PC-3 (cell line): ENCODE results near the gene FRRS1L.

Experiments used
- EZH2 ChIP-seq: fragments of 300-600 bp; sonication (generic); IDR thresholded peaks from one replicate; pipeline ENCODE4 v1.6.1; 2017; ENCODE audit warnings: antibody characterized with exemption, mild to moderate bottlenecking, low read length; ENCODE audit not compliant: unreplicated experiment
- EZH2phosphoT487 ChIP-seq: fragments of 300-600 bp; sonication (generic); IDR thresholded peaks from 2 replicates; pipeline ENCODE4 v1.6.1; 2018; ENCODE audit warnings: mild to moderate bottlenecking, antibody characterized with exemption, low read length, borderline replicate concordance
- TF ChIP-seq, protein P1 (sequence below): fragments of 300-600 bp; sonication (generic); conservative IDR thresholded peaks from 2 replicates; pipeline ENCODE4 v1.5.1; 2017; ENCODE audit warnings: antibody characterized with exemption, low read depth, mild to moderate bottlenecking, low read length

DNA sequence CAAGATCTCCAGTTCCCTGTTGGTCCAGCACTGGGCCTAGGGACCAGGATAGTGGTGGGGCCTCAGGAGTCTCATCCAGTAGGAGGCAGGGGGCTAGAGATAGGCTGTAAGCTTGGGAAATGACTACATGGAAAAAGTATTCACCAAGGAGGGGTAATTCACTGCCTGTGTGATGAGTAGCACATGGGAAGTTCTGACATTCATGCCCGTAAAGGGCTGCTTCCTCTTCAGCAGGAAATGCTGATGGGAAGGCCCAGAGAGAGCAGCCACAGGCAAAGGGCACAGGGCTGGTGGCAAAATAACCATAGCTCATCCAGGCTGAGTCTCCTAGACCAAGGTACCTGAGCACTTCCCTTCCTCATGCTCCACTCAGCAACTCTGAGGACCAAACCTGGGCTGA, 23.1 kb upstream of the FRRS1L start:
- TF ChIP-seq, protein P1, sequence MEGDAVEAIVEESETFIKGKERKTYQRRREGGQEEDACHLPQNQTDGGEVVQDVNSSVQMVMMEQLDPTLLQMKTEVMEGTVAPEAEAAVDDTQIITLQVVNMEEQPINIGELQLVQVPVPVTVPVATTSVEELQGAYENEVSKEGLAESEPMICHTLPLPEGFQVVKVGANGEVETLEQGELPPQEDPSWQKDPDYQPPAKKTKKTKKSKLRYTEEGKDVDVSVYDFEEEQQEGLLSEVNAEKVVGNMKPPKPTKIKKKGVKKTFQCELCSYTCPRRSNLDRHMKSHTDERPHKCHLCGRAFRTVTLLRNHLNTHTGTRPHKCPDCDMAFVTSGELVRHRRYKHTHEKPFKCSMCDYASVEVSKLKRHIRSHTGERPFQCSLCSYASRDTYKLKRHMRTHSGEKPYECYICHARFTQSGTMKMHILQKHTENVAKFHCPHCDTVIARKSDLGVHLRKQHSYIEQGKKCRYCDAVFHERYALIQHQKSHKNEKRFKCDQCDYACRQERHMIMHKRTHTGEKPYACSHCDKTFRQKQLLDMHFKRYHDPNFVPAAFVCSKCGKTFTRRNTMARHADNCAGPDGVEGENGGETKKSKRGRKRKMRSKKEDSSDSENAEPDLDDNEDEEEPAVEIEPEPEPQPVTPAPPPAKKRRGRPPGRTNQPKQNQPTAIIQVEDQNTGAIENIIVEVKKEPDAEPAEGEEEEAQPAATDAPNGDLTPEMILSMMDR: no peak
- TF ChIP-seq EZH2 (no peak), EZH2phosphoT487 (no peak)
